SKM-1 (cell line): ENCODE data around the gene AXIN2.
"Not testable (repeated sequence)": the region's sequence is repeated elsewhere in the genome, so short reads cannot be mapped to it uniquely, and the experiment has no call there.

Experiments
- DNase-seq: peaks from one replicate; lab custom pipeline; 2025; ENCODE audit not compliant: unreplicated experiment; lab: John Stamatoyannopoulos, UW

AXIN2 gene

GRCh38 chr17:65487161-65487560 is 74.3 kb downstream of the AXIN2 start:
- no peak for DNase-seq

- no peak for DNase-seq
Measured at GRCh38 chr17:65485388-65486299, 75.8 kb downstream of the AXIN2 start.

GRCh38 chr17:65484405-65484804 is 77.0 kb downstream of the AXIN2 start:
- not testable (repeated sequence) for DNase-seq

- no peak for DNase-seq
Measured at GRCh38 chr17:65483438-65483837, 78.0 kb downstream of the AXIN2 start.

- DNase-seq, result no peak
Measured at GRCh38 chr17:65482201-65482600, 79.2 kb downstream of the AXIN2 start.

GRCh38 chr17:65479282-65479681 is 82.2 kb downstream of the AXIN2 start:
- DNase-seq, result no peak
